A172 (cell line): ENCODE measurements around the gene COL9A3. TPM values are rescaled to one million over a fixed set of nuclear protein-coding genes. Genes with fewer than 3 reads are reported as not detected.

Experiments
- DNase-seq: peaks from one replicate; pipeline ENCODE4 v3.0.0-alpha.2; 2015; ENCODE audit warnings: low spot score
- total RNA-seq: library from RNA; depleted of rRNA; stranded (reverse); fragments of >200 nt; shearing (Covaris generic); gene quantifications from 2 replicates; pipeline ENCODE4 v1.2.3, GENCODE V29; 2014

The COL9A3 gene
- total RNA-seq, 1 experiment from 2014 or later, result 2.8 TPM

DNA sequence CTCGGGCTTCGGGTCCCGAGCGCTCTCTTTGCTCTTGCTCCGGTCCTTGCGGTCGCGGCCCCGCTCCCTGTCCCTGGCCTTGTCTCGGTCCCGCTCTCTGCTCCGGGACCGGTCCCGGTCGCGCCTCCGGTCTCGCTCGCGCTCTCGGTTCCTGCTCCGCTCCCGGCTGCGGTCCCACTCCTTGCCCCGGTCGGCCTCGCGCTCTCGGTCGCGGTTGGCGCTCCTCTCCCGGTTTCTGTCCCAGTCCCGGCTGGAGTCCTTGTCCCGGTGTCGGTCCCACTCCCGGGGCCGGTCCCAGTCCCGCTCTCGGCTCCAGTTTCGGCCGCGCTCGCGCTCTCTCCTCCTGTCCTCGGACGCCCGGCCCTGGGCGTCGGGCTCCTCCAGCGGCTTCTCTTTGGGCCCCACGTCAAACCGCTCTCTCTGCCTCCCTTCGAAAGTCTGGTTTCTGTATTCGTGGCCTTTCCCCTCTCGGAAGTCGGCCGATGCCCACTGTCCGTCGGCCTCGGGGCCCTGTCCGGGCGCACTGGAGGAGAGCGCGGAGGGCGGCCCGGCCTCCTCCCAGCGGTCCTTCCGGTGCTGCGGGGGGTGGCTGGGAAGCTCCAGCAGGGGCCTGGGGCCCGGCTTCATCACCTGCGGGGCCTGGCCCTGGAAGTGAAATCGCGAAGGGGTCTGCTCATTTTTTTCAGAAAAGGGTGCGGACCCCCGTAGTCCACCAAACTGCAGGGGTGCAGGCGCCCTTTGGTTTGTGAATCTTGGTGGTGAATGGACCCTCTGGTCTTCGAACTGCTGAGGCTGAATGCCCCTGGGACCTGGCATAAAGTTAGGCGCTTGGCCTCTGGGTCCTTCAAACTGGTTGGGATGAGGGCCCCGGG lies 62.7 kb downstream of the COL9A3 start:
- DNase-seq, result no peak

GRCh38 chr20:62880147-62880934 lies 63.5 kb downstream of the COL9A3 start:
- DNase-seq, result no peak

GRCh38 chr20:62880935-62881661 lies 64.2 kb downstream of the COL9A3 start:
- DNase-seq, result no peak

DNA sequence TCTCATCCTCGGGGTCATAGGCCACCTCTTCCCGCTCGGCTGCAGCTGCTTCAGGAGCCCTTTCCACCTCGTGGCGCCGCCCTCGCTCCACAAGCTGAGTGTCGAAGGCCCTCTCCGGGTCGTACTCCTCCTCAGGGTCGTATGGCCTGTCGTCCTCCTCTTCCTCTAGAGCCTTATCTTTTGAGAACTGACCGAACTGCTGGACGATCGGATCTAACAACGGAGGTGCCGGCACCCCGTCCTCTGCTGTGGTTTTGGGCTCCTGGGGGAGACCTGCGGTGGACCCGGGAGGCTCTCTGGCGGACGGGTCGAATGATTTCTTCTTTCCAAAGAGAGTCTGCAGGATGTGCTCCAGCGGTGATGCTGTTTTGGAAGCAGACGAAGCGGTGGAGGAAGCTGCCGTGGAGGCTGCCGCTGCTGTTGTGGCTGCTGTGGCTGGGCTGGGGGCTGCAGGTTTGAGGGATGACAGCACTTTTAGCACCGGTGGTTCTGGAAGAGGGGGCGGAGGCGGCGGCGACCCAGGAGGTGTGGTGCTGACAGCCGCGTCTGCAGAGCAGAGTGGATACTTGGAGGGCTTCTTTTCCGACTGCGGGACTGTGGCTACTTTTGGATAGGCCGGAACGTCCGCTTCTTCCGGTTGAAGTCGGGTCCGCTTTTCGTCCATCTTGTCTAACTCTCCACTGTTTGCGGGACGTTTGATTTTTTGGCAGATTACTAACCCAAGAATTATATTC lies 65.0 kb downstream of the COL9A3 start:
- no peak for DNase-seq

DNA sequence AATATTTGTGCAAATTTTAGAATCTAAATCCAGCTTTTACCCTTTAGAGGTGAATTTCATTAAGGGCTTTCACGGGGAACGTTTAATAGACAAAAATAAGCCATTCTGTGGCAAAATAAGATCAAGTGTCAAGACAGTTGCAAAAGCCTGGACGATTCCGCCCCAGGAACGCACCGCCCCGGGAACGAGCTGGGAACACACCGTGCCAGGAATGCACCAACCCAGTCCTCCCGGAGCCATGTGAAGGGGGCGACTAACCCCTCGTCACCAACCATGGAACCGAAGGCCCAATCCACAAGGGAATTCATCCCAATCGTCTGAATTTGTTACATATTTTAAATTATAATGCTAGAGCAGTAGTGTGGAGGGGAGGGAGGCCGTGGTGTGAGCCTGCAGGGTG lies 65.6 kb downstream of the COL9A3 start:
- DNase-seq, result no peak

- no peak for DNase-seq
These were observed 67.7 kb downstream of the COL9A3 start for GRCh38 chr20:62884556-62884955.

DNA sequence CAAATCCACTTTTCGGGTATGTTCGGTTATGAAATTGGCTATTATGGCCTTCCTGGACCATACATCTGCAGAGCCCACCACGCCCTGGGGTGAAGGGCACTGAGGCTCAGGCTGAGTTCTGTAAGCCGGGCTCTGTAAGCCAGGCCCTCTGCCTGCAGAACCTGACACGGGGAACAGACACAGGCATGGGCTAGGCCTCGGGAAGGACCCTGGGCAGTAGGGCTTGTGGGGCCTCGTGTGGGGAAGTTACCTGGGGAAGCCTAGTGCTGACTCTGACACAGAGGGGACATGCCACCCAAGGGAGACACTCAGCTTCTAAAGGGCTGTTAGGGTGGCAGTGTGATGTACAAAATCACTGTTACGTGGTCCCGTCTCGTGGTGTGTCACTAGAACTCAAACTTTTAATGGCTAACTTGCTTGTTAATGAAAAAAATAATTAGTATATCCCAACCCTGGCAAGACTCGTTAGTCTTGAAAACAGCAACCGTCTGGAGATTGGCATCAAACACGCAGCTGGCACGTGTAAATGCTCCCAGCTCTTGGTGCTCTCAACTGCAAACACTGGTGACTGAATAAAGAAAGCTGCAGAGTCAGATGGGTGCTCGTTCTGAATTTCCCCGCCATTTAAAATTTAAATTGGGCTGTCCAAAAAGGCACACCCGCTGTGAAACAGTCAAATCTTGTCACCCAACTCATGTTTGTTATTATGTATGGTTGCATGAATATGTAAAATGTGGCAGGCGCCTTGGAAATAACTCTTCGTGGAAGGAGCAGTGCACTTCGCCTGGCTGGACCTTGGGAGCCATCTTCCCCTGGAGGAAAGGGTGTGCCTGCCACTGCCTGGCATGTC lies 68.4 kb downstream of the COL9A3 start:
- DNase-seq, result no peak

GRCh38 chr20:62885896-62886708 lies 69.3 kb downstream of the COL9A3 start:
- DNase-seq, result no peak

DNA sequence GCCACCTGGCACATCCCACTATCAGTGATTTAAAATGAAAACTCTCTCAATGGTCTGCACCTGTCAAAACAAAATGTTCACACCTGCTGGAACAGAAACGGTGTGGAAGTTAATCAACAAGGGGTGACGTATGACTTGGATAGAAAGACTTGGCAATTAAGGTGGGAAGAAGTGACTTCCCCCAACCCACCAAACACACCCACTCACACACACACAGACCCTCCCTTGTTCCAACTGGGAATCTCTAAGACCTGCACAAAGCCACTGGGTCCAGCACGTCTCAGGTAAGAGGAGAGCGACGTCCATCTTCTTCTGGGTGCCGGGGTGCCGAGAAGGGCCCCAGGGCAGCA lies 69.8 kb downstream of the COL9A3 start:
- DNase-seq, result no peak

DNA sequence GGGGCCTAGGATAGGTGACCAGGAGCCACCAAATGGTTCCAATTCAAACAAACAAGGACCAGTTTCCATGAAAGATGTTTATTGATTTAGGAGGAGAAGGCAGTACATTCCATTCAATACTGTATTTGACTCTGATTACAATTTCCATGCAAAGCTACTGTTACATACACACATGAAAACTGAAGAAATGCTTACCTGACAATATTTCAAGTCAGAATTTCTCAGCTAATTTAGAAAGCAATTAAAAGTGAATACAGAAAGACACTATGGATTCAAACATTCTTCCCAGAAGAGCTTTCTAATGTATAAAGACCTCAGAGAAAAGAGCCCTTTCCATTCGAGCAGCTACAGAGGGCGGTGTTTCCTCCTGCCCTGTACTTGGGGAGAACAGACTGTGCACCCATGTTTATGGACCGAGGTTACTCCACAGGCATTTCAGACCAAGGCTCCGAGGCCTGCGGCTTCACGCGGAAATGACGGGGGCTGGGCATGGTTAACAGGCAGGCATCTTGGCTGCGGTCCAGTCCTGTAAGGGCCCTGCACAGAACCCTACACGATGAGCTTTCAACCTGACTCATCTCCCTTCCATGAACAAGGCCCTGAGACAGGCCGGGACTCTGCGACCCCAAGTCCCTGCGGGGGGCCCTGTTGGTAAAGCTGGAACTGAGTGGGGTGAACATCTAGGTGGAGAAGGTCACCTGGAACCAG lies 70.5 kb downstream of the COL9A3 start:
- peak; percentile 73 for DNase-seq

- no peak for DNase-seq
These were observed 71.0 kb downstream of the COL9A3 start for GRCh38 chr20:62887860-62888239.

DNA sequence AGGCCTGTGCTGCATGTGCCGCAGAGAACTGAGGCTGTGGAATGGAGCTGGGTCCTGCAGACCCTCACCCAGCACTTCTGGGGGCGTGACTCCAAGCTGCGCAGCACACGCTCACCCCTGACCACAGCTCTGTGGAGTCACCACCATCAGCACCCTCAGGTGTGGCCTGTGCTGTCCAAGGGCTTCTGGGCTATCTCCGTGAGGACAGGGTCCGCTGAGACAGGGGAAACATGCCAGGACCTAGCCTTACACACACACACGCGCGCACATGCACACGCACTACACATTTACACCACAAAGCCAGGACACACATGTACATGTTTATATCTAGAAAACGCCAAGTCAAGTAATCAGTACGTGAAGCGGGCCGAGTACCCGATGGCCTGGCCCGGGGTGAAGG lies 71.6 kb downstream of the COL9A3 start:
- DNase-seq, result no peak

DNA sequence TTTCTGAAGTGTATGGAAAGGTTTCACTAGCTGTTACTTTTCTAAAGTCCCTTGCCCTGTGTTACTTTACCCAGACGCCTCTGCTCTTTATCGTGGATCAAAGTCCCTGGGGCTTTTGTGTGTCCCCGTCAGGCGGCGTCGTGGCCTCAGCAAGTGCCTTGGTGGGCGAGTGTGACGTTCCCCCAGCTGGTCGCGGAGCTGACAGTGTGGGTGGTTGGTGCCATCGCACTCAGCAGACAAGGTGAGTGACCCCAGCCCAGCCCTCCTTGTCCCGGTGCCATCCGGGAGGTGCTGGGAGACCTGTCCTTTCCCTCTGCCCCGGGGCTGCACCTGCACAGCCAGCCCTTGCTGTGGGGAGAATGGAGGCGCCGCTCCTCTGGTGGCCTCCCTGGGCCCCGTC lies 72.1 kb downstream of the COL9A3 start:
- no peak for DNase-seq

DNA sequence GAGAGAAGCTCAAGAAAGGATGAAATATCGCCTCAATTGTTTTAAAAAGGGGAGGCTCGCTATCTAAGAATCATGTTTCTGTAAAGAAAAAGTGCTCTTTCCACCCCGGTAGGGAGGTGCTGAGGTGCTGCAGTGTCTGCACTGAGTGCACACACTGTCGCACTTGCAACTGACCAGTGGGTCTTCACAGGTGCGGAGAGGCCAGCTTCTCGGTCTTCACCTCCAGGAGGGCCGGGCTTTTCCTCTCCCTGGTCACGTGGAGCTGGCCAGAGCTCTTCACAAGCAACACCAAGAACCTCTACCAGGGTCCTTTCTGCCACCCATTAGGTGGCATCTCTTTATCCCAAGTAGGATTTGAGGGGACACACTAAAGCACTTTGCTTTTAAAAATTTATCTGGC lies 72.6 kb downstream of the COL9A3 start:
- DNase-seq, result no peak

DNA sequence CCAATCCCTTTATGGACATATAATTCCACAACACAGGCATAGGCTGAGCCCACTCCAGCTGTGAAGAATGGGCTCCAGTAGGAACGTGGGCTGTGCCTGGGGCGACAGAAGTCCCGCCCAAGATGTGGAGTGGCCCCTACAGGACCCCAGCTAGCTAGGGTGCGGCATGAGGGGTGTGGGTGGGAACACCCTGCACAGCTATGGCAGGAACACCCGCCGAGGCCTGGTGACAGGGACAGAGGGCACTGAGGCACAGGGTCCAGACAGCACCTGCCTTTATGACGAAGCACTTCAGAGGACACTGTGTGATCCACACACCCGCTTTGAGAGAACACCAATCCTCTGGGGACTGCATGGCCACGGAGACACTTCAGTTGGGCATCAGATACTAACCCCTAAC lies 73.0 kb downstream of the COL9A3 start:
- DNase-seq, result no peak

DNA sequence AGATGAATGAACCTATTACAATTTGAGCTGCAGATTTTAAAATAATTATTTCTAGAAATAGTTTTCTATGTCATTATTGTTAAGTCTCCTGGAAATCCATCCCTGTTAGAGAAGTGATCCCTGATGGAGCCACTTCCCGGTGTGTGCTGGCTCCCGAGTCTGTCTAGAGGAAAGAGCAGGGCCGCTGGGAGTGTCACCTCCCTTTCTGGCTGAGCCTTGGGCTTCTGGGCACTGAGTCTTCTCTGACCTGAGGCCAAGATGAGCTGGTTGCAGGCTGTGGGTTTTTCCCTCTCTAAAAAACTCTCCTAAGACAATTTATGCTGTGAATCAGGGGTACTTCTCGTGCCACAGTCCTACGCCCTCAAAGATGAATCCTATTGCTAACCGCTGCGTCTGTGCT lies 73.6 kb downstream of the COL9A3 start:
- DNase-seq, result no peak
